ENCODE data around the gene GBA3.

GBA3 gene

GRCh38 chr4:22692736-22693135, at the start of gene GBA3:
TSS of gene GBA3 (plus strand) at chr4:22692937.
- Mint-ChIP-seq H3K36me3 (peaks cover 1% of the 10 kb centered on the region), H3K27ac (no peak within 1 kb of the TSS), H3K9me3 (no peaks in the 10 kb centered on the region), H3K4me3 (no peak within 1 kb of the TSS), H3K4me1 (peaks cover 22% of the 10 kb centered on the region), H3K27me3 (peaks cover 2% of the 10 kb centered on the region)

GRCh38 chr4:22643952-22644351, 48.8 kb upstream of the GBA3 start:
- Mint-ChIP-seq H3K9me3 (peaks cover 10% of the 10 kb centered on the region), H3K36me3 (peaks cover 2% of the 10 kb centered on the region), H3K27me3 (no peaks in the 10 kb centered on the region), H3K4me3 (no peak overlapping the region), H3K4me1 (no peaks in the 10 kb centered on the region), H3K27ac (no peak overlapping the region)

- Mint-ChIP-seq H3K4me3 (no peak overlapping the region), H3K4me1 (no peaks in the 10 kb centered on the region), H3K27ac (no peak overlapping the region), H3K9me3 (peaks cover 7% of the 10 kb centered on the region), H3K36me3 (peaks cover 1% of the 10 kb centered on the region), H3K27me3 (no peaks in the 10 kb centered on the region)
These were observed 47.1 kb upstream of the GBA3 start for GRCh38 chr4:22645481-22646182.

- Mint-ChIP-seq H3K9me3 (no peaks in the 10 kb centered on the region), H3K4me3 (no peak overlapping the region), H3K27ac (no peak overlapping the region), H3K27me3 (no peaks in the 10 kb centered on the region), H3K4me1 (no peaks in the 10 kb centered on the region), H3K36me3 (no peaks in the 10 kb centered on the region)
These were observed 43.7 kb upstream of the GBA3 start for GRCh38 chr4:22648996-22649395.

GRCh38 chr4:22650771-22651170, 42.0 kb upstream of the GBA3 start:
- Mint-ChIP-seq H3K4me3 (no peak overlapping the region), H3K4me1 (no peaks in the 10 kb centered on the region), H3K36me3 (no peaks in the 10 kb centered on the region), H3K27me3 (no peaks in the 10 kb centered on the region), H3K9me3 (no peaks in the 10 kb centered on the region), H3K27ac (no peak overlapping the region)

- Mint-ChIP-seq H3K9me3 (peaks cover 5% of the 10 kb centered on the region), H3K27me3 (no peaks in the 10 kb centered on the region), H3K27ac (peak overlapping the region; percentile 84), H3K36me3 (no peaks in the 10 kb centered on the region), H3K4me3 (no peak overlapping the region), H3K4me1 (no peaks in the 10 kb centered on the region)
These were observed 39.0 kb upstream of the GBA3 start for GRCh38 chr4:22653752-22654151.

- Mint-ChIP-seq H3K27ac (no peak overlapping the region), H3K27me3 (no peaks in the 10 kb centered on the region), H3K9me3 (peaks cover 5% of the 10 kb centered on the region), H3K4me1 (no peaks in the 10 kb centered on the region), H3K4me3 (no peak overlapping the region), H3K36me3 (no peaks in the 10 kb centered on the region)
These were observed 31.3 kb upstream of the GBA3 start for GRCh38 chr4:22661443-22661842.

- Mint-ChIP-seq H3K4me3 (no peak overlapping the region), H3K4me1 (peaks cover 42% of the 10 kb centered on the region), H3K27ac (no peak overlapping the region), H3K27me3 (no peaks in the 10 kb centered on the region), H3K36me3 (no peaks in the 10 kb centered on the region), H3K9me3 (no peaks in the 10 kb centered on the region)
These were observed 25.3 kb upstream of the GBA3 start for GRCh38 chr4:22667332-22667940.

GRCh38 chr4:22668301-22668700, 24.4 kb upstream of the GBA3 start:
- peak overlapping the region; percentile 39 for H3K4me3 Mint-ChIP-seq
- no peaks in the 10 kb centered on the region for H3K36me3 Mint-ChIP-seq

GRCh38 chr4:22668702-22669101, 24.0 kb upstream of the GBA3 start:
- no peaks in the 10 kb centered on the region for H3K27me3 Mint-ChIP-seq
- peaks cover 3% of the 10 kb centered on the region for H3K9me3 Mint-ChIP-seq
- H3K4me3 Mint-ChIP-seq: peak overlapping the region; percentile 39
- H3K27ac Mint-ChIP-seq: peak overlapping the region; percentile 91
- no peaks in the 10 kb centered on the region for H3K36me3 Mint-ChIP-seq
- peaks cover 55% of the 10 kb centered on the region for H3K4me1 Mint-ChIP-seq

More at GRCh38 chr4:22668301-22668700, 24.4 kb upstream of the GBA3 start:
- Mint-ChIP-seq H3K27ac (peak overlapping the region; percentile 91), H3K4me1 (peaks cover 51% of the 10 kb centered on the region), H3K27me3 (no peaks in the 10 kb centered on the region), H3K9me3 (peaks cover 1% of the 10 kb centered on the region)

GRCh38 chr4:22670956-22671355, 21.8 kb upstream of the GBA3 start:
- Mint-ChIP-seq H3K36me3 (no peaks in the 10 kb centered on the region), H3K4me3 (no peak overlapping the region), H3K27me3 (no peaks in the 10 kb centered on the region), H3K9me3 (peaks cover 3% of the 10 kb centered on the region), H3K4me1 (peaks cover 73% of the 10 kb centered on the region), H3K27ac (peak overlapping the region; percentile 59)

GRCh38 chr4:22672519-22672918, 20.2 kb upstream of the GBA3 start:
- no peaks in the 10 kb centered on the region for H3K36me3 Mint-ChIP-seq
- H3K9me3 Mint-ChIP-seq: peaks cover 3% of the 10 kb centered on the region
- H3K27ac Mint-ChIP-seq: peak overlapping the region; percentile 53
- no peaks in the 10 kb centered on the region for H3K27me3 Mint-ChIP-seq
- peaks cover 83% of the 10 kb centered on the region for H3K4me1 Mint-ChIP-seq
- H3K4me3 Mint-ChIP-seq: peak overlapping the region; percentile 17

GRCh38 chr4:22672944-22673343, 19.8 kb upstream of the GBA3 start:
- Mint-ChIP-seq H3K4me3 (peak overlapping the region; percentile 17), H3K27me3 (no peaks in the 10 kb centered on the region), H3K27ac (peak overlapping the region; percentile 53), H3K4me1 (peaks cover 84% of the 10 kb centered on the region), H3K36me3 (no peaks in the 10 kb centered on the region), H3K9me3 (peaks cover 3% of the 10 kb centered on the region)

GRCh38 chr4:22674700-22675099, 18.0 kb upstream of the GBA3 start:
- Mint-ChIP-seq H3K27me3 (no peaks in the 10 kb centered on the region), H3K27ac (no peak overlapping the region), H3K9me3 (peaks cover 3% of the 10 kb centered on the region), H3K4me3 (no peak overlapping the region), H3K4me1 (peaks cover 71% of the 10 kb centered on the region), H3K36me3 (no peaks in the 10 kb centered on the region)

GRCh38 chr4:22676063-22676462, 16.7 kb upstream of the GBA3 start:
- no peak overlapping the region for H3K4me3 Mint-ChIP-seq
- no peaks in the 10 kb centered on the region for H3K27me3 Mint-ChIP-seq
- H3K4me1 Mint-ChIP-seq: peaks cover 70% of the 10 kb centered on the region
- no peaks in the 10 kb centered on the region for H3K36me3 Mint-ChIP-seq
- no peak overlapping the region for H3K27ac Mint-ChIP-seq
- H3K9me3 Mint-ChIP-seq: peaks cover 3% of the 10 kb centered on the region

GRCh38 chr4:22677780-22678179, 15.0 kb upstream of the GBA3 start:
- Mint-ChIP-seq H3K4me3 (no peak overlapping the region), H3K27me3 (no peaks in the 10 kb centered on the region), H3K4me1 (peaks cover 61% of the 10 kb centered on the region), H3K27ac (no peak overlapping the region), H3K9me3 (peaks cover 3% of the 10 kb centered on the region), H3K36me3 (no peaks in the 10 kb centered on the region)
